ENCODE measurements around the gene VEPH1. TPM values are rescaled to one million over a fixed set of nuclear protein-coding genes. Genes with fewer than 3 reads are reported as not detected.

VEPH1 gene
- total RNA-seq, 1 donor from 2014 or later = 139 TPM

DNA sequence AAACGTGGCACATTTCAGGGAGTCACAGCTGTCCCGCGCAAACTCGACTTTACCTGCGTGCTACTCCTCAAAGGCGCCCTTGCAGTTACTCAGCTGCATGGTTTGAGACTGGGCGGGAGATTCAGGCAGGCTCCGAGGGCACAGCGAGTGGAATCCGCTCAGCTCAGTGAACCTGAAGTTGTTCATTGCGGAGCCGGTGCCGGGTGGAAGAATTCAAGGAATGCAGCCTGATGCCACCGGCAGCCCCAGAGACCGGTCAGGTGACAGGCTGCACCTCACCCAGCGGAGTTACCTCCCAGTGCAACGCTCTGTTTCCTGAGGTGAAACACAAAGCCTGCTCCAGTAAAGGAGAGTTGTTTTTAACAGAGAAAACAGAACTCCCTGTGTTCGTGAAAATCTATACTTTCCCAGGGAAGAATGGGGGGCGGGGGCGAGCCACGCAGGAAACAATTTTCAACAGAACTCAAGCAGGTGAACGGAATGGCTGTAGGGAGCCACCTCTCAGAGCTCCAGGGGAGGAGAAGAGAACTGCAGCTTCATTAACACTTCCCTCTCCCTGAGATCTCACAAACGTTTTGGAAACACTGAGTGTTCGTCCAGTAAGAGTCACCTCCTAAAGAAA is 3.8 kb downstream of the VEPH1 start:
- H3K27me3 ChIP-seq = peaks cover 8% of the 10 kb centered on the region
- peak overlapping the region; percentile 48 for H3K4me3 ChIP-seq
- H3K9me3 ChIP-seq = no peaks in the 10 kb centered on the region
- H3K27ac ChIP-seq = peak overlapping the region; percentile 45
- no peaks in the 10 kb centered on the region for H3K4me1 ChIP-seq
- peak; percentile 94 for ATAC-seq
- peak; percentile 85 for DNase-seq
- TF ChIP-seq, protein P1, sequence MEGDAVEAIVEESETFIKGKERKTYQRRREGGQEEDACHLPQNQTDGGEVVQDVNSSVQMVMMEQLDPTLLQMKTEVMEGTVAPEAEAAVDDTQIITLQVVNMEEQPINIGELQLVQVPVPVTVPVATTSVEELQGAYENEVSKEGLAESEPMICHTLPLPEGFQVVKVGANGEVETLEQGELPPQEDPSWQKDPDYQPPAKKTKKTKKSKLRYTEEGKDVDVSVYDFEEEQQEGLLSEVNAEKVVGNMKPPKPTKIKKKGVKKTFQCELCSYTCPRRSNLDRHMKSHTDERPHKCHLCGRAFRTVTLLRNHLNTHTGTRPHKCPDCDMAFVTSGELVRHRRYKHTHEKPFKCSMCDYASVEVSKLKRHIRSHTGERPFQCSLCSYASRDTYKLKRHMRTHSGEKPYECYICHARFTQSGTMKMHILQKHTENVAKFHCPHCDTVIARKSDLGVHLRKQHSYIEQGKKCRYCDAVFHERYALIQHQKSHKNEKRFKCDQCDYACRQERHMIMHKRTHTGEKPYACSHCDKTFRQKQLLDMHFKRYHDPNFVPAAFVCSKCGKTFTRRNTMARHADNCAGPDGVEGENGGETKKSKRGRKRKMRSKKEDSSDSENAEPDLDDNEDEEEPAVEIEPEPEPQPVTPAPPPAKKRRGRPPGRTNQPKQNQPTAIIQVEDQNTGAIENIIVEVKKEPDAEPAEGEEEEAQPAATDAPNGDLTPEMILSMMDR (IDR thresholded peaks at IDR 0.05) = no peak
- intact Hi-C loops (cut with DNase I) = no loop called here
- no peaks in the 10 kb centered on the region for H3K36me3 ChIP-seq

DNA sequence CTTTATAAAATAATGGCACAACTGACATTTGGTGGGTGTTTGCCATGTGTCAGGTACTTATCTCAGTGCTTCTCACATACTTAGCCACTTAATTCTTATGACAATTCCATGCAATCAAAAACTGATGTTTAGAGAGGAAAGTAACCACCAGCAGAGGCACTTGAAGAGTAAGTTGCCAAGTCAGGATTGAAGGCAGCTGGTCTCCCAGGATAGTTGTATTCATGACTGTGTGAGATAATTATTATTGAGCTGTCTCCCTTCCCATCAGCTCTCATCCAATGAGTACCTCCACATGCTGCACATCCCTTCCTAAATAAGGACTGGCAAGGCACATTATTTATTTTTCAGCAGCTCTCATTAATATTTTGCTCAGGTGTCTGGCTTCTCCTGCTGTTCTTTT is 4.8 kb downstream of the VEPH1 start:
- intact Hi-C loops (cut with DNase I) = no loop called here
- no peak for DNase-seq
- TF ChIP-seq, protein P1 (IDR thresholded peaks at IDR 0.05) = no peak
- Histone ChIP-seq H3K4me3 (peak overlapping the region; percentile 48), H3K27ac (no peak overlapping the region), H3K4me1 (no peaks in the 10 kb centered on the region), H3K27me3 (peaks cover 8% of the 10 kb centered on the region), H3K36me3 (no peaks in the 10 kb centered on the region), H3K9me3 (no peaks in the 10 kb centered on the region)
- no peak for ATAC-seq

DNA sequence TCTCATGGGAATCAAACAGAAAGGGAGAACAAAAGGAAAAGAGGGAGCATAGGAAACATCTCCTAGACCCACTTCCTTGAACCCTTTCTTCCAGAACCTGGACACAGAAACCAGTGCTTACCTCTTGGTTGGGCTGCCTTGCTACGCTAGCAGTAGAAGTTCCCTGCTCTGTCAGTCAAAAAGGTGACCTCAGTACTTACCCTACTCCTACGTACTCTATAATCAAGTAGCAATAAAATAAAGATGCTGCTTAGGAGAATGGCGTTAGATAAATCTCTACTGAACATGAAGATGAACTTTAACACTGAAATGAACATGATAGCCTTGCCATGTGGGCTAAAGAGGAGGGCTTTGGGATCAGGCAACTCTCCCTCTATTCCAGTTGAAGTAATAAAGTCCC is 7.4 kb downstream of the VEPH1 start:
- no peak overlapping the region for H3K27ac ChIP-seq
- TF ChIP-seq, protein P1 (IDR thresholded peaks at IDR 0.05) = no peak
- H3K4me3 ChIP-seq = no peak overlapping the region
- H3K4me1 ChIP-seq = no peaks in the 10 kb centered on the region
- ATAC-seq (no peak), DNase-seq (no peak)
- intact Hi-C loops (cut with DNase I) = no loop called here
- H3K9me3 ChIP-seq = no peaks in the 10 kb centered on the region
- peaks cover 8% of the 10 kb centered on the region for H3K27me3 ChIP-seq
- H3K36me3 ChIP-seq = no peaks in the 10 kb centered on the region

DNA sequence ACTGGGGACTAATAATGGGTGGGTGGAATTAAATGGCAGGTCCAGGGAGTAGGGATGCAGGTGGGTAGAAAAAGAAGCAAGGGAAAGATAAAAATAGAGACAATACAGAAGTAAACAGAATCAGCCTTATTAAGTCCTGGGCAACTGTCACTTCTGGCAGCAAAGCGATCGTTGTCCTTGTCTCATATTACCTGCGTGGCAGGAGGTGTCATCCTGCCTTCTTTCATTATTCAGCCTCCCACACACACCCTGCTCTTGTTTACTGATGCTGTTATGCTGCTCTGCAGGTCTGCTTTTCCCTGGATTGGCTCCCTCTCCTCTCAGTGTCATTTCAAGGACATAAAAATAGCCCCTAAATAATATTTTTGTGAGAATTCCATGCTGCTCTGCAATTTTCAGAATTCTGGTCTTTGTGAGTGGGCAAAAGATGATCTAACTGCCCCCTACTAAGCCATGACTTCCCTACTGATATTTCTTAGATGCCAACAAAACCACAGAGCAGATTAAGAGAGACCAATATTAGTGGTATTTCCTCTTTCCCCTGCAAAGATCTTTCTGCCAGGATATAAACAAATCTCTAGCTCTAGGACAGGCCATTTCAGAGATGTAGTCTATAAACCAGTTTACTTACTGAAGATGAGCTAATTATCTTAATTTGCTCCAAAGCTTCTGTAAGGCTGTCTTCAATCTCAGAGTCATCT is 8.5 kb downstream of the VEPH1 start:
- Histone ChIP-seq H3K4me3 (no peak overlapping the region), H3K27me3 (no peaks in the 10 kb centered on the region), H3K4me1 (no peaks in the 10 kb centered on the region), H3K27ac (no peak overlapping the region), H3K9me3 (no peaks in the 10 kb centered on the region), H3K36me3 (no peaks in the 10 kb centered on the region)
- TF ChIP-seq, protein P1 (IDR thresholded peaks at IDR 0.05) = no peak
- intact Hi-C loops (cut with DNase I) = no loop called here
- ATAC-seq (no peak), DNase-seq (no peak)

DNA sequence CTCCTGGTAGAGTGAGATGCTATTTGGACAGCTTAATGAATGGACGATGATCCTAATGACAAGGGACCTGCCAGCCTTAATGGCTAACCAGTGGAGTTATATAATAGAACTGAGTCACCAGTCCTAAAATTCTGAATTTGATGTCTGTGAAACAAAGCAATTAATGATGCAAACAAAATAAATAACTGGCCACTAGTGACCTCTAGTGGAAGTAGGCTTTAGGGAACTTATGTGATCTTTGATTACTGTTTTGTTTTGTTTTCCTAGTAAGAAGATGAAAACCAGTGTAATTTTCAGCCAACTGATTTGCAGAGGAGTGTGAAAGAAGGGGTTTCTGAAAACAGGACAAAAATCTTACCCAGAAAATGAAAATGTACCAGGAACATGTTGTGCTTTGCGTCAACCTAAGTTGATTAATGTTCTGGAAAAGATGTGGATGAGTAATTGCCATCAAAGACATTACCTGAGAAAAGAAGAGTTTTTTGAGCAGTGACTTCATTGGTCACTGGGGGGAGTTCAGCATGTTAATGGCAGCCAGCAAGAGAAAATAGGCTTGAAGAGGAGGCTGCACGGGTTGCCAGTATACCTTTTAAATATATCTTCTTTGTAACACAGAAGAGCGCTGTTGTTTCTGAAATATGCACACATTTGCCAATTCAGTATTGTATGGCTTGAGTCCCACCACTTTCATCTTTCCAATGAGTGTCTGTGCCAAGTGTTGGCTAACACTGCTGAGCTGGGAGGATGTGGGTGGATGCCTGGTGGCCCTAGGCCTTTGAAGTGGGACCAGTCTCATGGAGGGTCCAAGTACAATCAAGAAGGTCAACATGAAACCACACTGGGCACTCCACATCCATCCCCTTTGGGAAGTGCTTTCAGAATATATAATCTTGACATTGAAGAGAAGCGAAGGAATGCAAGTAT is 9.3 kb downstream of the VEPH1 start:
- Histone ChIP-seq H3K27ac (no peak overlapping the region), H3K4me1 (no peaks in the 10 kb centered on the region), H3K36me3 (no peaks in the 10 kb centered on the region), H3K4me3 (no peak overlapping the region), H3K27me3 (no peaks in the 10 kb centered on the region), H3K9me3 (no peaks in the 10 kb centered on the region)
- peak; percentile 62 for ATAC-seq
- TF ChIP-seq, protein P1 (IDR thresholded peaks at IDR 0.05) = peak; percentile 68
- DNase-seq = no peak
- intact Hi-C loops (cut with DNase I) = no loop called here
